Neural cell (in vitro differentiated cells): ENCODE data around the gene CA9. TPM values are rescaled to one million over a fixed set of nuclear protein-coding genes. Genes with fewer than 3 reads are reported as not detected.

Experiments used
- H2AFZ ChIP-seq: fragments of 200-600, 300-800 bp; sonication (generic), shearing (Covaris generic); 2 replicates; pipeline ENCODE4 v1.6.0; 2014; ENCODE audit warnings: low read depth, mild to moderate bottlenecking, antibody characterized with exemption, low read length, moderate library complexity
- H3F3A ChIP-seq: fragments of 200-600 bp; shearing (Covaris generic); 2 replicates; pipeline ENCODE4 v1.6.1; 2016; ENCODE audit warnings: mild to moderate bottlenecking, moderate library complexity, mixed read lengths, antibody characterized with exemption, low read length; ENCODE audit not compliant: insufficient read depth, poor library complexity, severe bottlenecking
- H3K27ac ChIP-seq: fragments of 200-600, 300-800 bp; sonication (generic), shearing (Covaris generic); 2 replicates; pipeline ENCODE4 v1.5.1; 2014; ENCODE audit warnings: mild to moderate bottlenecking, low read length, moderate library complexity
- H3K27me3 ChIP-seq: fragments of 300-800, 200-600 bp; sonication (generic), shearing (Covaris generic); 2 replicates; pipeline ENCODE4 v1.6.0; 2014; ENCODE audit warnings: mild to moderate bottlenecking, low read depth, low read length, moderate library complexity; ENCODE audit not compliant: insufficient read depth
- H3K36me3 ChIP-seq: fragments of 300-800, 200-600 bp; sonication (generic), shearing (Covaris generic); 2 replicates; pipeline ENCODE4 v1.5.1; 2014; ENCODE audit warnings: mild to moderate bottlenecking, antibody characterized with exemption, low read length, moderate library complexity; ENCODE audit not compliant: insufficient read depth
- H3K4me2 ChIP-seq: fragments of 300-800, 200-600 bp; sonication (generic), shearing (Covaris generic); 2 replicates; pipeline ENCODE4 v1.6.0; 2014; ENCODE audit warnings: mild to moderate bottlenecking, low read length
- H3K4me3 ChIP-seq: fragments of 300-800, 200-600 bp; sonication (generic), shearing (Covaris generic); 2 replicates; pipeline ENCODE4 v1.5.1; 2014; ENCODE audit warnings: mild to moderate bottlenecking, low read length, moderate library complexity
- H3K79me2 ChIP-seq: fragments of 200-600 bp; shearing (Covaris generic); replicated peaks from 2 replicates; pipeline ENCODE4 v1.6.0; 2014; ENCODE audit warnings: mild to moderate bottlenecking, low read length, moderate library complexity; ENCODE audit not compliant: insufficient read depth
- H3K9ac ChIP-seq: fragments of 300-800, 200-600 bp; sonication (generic), shearing (Covaris generic); 2 replicates; pipeline ENCODE4 v1.6.1; 2016; ENCODE audit warnings: mild to moderate bottlenecking, low read length, mixed read lengths
- H3K9me2 ChIP-seq: fragments of 200-600 bp; shearing (Covaris generic); 2 replicates; pipeline ENCODE4 v1.6.1; 2016; ENCODE audit warnings: mild to moderate bottlenecking, low read length, mixed read lengths; ENCODE audit not compliant: insufficient read depth
- H3K9me3 ChIP-seq: fragments of 200-600, 300-800 bp; sonication (generic), shearing (Covaris generic); 2 replicates; pipeline ENCODE4 v1.6.1; 2016; ENCODE audit warnings: mild to moderate bottlenecking, mixed run types, low read length, moderate library complexity, mixed read lengths
- H4K20me1 ChIP-seq: fragments of 200-600 bp; shearing (Covaris generic); 2 replicates; pipeline ENCODE4 v1.6.1; 2016; ENCODE audit warnings: mild to moderate bottlenecking, mixed run types; ENCODE audit not compliant: insufficient read depth
- CTCF ChIP-seq: fragments of 450-650 bp; IDR thresholded peaks from 2 replicates; pipeline ENCODE4 v1.5.1; 2014; ENCODE audit warnings: antibody characterized with exemption, mild to moderate bottlenecking, moderate library complexity; ENCODE audit not compliant: poor library complexity, severe bottlenecking
- EP300 ChIP-seq: fragments of 450-650 bp; conservative IDR thresholded peaks from 2 replicates; pipeline ENCODE4 v1.6.1; 2014; ENCODE audit warnings: antibody characterized with exemption, mild to moderate bottlenecking, moderate library complexity; ENCODE audit not compliant: poor library complexity, severe bottlenecking
- EZH2 ChIP-seq: fragments of 200-600, 300-800 bp; shearing (Covaris generic), sonication (generic); IDR thresholded peaks from 2 replicates; pipeline ENCODE4 v1.6.1; 2014; ENCODE audit warnings: antibody characterized with exemption, low read length, borderline replicate concordance, mild to moderate bottlenecking; ENCODE audit not compliant: insufficient read depth, poor library complexity, severe bottlenecking
- MXI1 ChIP-seq: fragments of 450-650 bp; conservative IDR thresholded peaks from 2 replicates; pipeline ENCODE4 v1.6.1; 2014; ENCODE audit warnings: antibody characterized with exemption, mild to moderate bottlenecking; ENCODE audit not compliant: poor library complexity, severe bottlenecking
- POLR2AphosphoS5 ChIP-seq: IDR thresholded peaks from 2 replicates; pipeline ENCODE4 v1.6.1; 2012
- RAD21 ChIP-seq: fragments of 450-650 bp; conservative IDR thresholded peaks from 2 replicates; pipeline ENCODE4 v1.6.1; 2014; ENCODE audit warnings: antibody characterized with exemption, mild to moderate bottlenecking, moderate library complexity
- REST ChIP-seq: IDR thresholded peaks from 2 replicates; pipeline ENCODE4 v1.6.1; 2012; ENCODE audit warnings: borderline replicate concordance
- SMC3 ChIP-seq: fragments of 450-650 bp; conservative IDR thresholded peaks from 2 replicates; pipeline ENCODE4 v1.6.1; 2014; ENCODE audit warnings: antibody characterized with exemption, mild to moderate bottlenecking, moderate library complexity; ENCODE audit not compliant: poor library complexity
- TAF1 ChIP-seq: IDR thresholded peaks from 2 replicates; pipeline ENCODE4 v1.6.1; 2012; ENCODE audit warnings: low read depth
- polyA plus RNA-seq: library from polyadenylated mRNA; depleted of rRNA; stranded (reverse); fragments of >200 nt; gene quantifications from 2 replicates; pipeline ENCODE4 v1.2.3, GENCODE V29; 2014

CA9 gene
- polyA plus RNA-seq, 1 donor from 2014 or later: not detected

- Histone ChIP-seq H3F3A (no peaks in the 10 kb centered on the region), H3K4me2 (no peak overlapping the region), H3K27me3 (no peaks in the 10 kb centered on the region), H2AFZ (no peak overlapping the region), H3K9ac (no peak overlapping the region), H3K27ac (no peak overlapping the region), H3K79me2 (no peaks in the 10 kb centered on the region), H3K4me3 (no peak overlapping the region), H4K20me1 (no peaks in the 10 kb centered on the region), H3K9me2 (no peaks in the 10 kb centered on the region), H3K36me3 (no peaks in the 10 kb centered on the region), H3K9me3 (no peaks in the 10 kb centered on the region)
- TF ChIP-seq EP300 (no peak), RAD21 (no peak), SMC3 (no peak), EZH2 (no peak), POLR2AphosphoS5 (no peak), REST (no peak), MXI1 (no peak), TAF1 (no peak), CTCF (no peak)
These were observed 27.2 kb downstream of the CA9 start for GRCh38 chr9:35700942-35701341.

GRCh38 chr9:35702696-35703095 is 29.0 kb downstream of the CA9 start:
- Histone ChIP-seq H3K9me3 (no peaks in the 10 kb centered on the region), H3K9ac (no peak overlapping the region), H4K20me1 (no peaks in the 10 kb centered on the region), H3F3A (no peaks in the 10 kb centered on the region), H3K27me3 (no peaks in the 10 kb centered on the region), H3K4me3 (no peak overlapping the region), H3K9me2 (no peaks in the 10 kb centered on the region), H3K36me3 (no peaks in the 10 kb centered on the region), H3K27ac (no peak overlapping the region), H3K79me2 (no peaks in the 10 kb centered on the region), H3K4me2 (no peak overlapping the region), H2AFZ (no peak overlapping the region)
- TF ChIP-seq MXI1 (no peak), TAF1 (no peak), POLR2AphosphoS5 (no peak), CTCF (no peak), EZH2 (no peak), EP300 (no peak), RAD21 (no peak), SMC3 (no peak), REST (no peak)
